T-helper 2 cell treated with Interferon-gamma antibody and Interleukin-4, amounts not matched to agents 100 ng/mL and 5 ng/mL, for 36 hours (primary cell): ENCODE data around the gene ZFP90. TPM values are rescaled to one million over a fixed set of nuclear protein-coding genes. Genes with fewer than 3 reads are reported as not detected.
"Not testable (repeated sequence)": the region's sequence is repeated elsewhere in the genome, so short reads cannot be mapped to it uniquely, and the experiment has no call there.

Experiments
- intact Hi-C: fragments of 100-400 bp; cut with micrococcal nuclease; formaldehyde crosslinking; loops from one replicate; pipeline ENCODE4 v1.15.1; 2023
- total RNA-seq: library from RNA; stranded (reverse); gene quantifications from 2 replicates; pipeline ENCODE4 v1.2.3, GENCODE V29; 2022

Gene ZFP90
- total RNA-seq, result 27.2 and 27.9 TPM in 2 replicates

- intact Hi-C loops, result loop anchor here (1.0 to 10.0 kb wide), 2 partner anchors 9 to 226 kb away; no protein-coding TSS in a partner anchor
Measured at GRCh38 chr16:68538880-68539701, at the start of gene ZFP90. TSS of gene ZFP90 (plus strand) at chr16:68539291. CDS start at chr16:68539793, 502 bp downstream.

- intact Hi-C loops, result no loop called here
Measured at GRCh38 chr16:68490358-68490757, 48.7 kb upstream of the ZFP90 start.

- intact Hi-C loops, result no loop called here
Measured at GRCh38 chr16:68490829-68491575, 48.1 kb upstream of the ZFP90 start.

GRCh38 chr16:68491576-68491950 is 47.5 kb upstream of the ZFP90 start:
- intact Hi-C loops, result no loop called here

GRCh38 chr16:68492151-68492542 is 46.9 kb upstream of the ZFP90 start:
- intact Hi-C loops, result no loop called here

- intact Hi-C loops, result no loop called here
Measured at GRCh38 chr16:68492543-68493411, 46.3 kb upstream of the ZFP90 start.

GRCh38 chr16:68493412-68494070 is 45.5 kb upstream of the ZFP90 start:
- intact Hi-C loops, result no loop called here

GRCh38 chr16:68494261-68494660 is 44.8 kb upstream of the ZFP90 start:
- intact Hi-C loops, result not testable (repeated sequence)

- intact Hi-C loops, result no loop called here
Measured at GRCh38 chr16:68496689-68497088, 42.4 kb upstream of the ZFP90 start.

GRCh38 chr16:68499006-68499405 is 40.1 kb upstream of the ZFP90 start:
- intact Hi-C loops, result no loop called here

- intact Hi-C loops, result no loop called here
Measured at GRCh38 chr16:68503334-68503733, 35.8 kb upstream of the ZFP90 start.

- intact Hi-C loops, result no loop called here
Measured at GRCh38 chr16:68504066-68504465, 35.0 kb upstream of the ZFP90 start.

GRCh38 chr16:68506331-68507053 is 32.6 kb upstream of the ZFP90 start:
- intact Hi-C loops, result no loop called here

- intact Hi-C loops, result no loop called here
Measured at GRCh38 chr16:68508013-68508412, 31.1 kb upstream of the ZFP90 start.

GRCh38 chr16:68508641-68509240 is 30.4 kb upstream of the ZFP90 start:
- intact Hi-C loops, result no loop called here

- intact Hi-C loops, result no loop called here
Measured at GRCh38 chr16:68509381-68509780, 29.7 kb upstream of the ZFP90 start.

- intact Hi-C loops, result loop anchor here (1.0 to 10.0 kb wide), 3 partner anchors 65 to 246 kb away; partner anchors contain the start of gene SLC7A6
Measured at GRCh38 chr16:68510775-68511174, 28.3 kb upstream of the ZFP90 start.

GRCh38 chr16:68512183-68512582 is 26.9 kb upstream of the ZFP90 start:
- intact Hi-C loops, result loop anchor here (10.0 kb wide), 1 partner anchor 247 kb away; the partner anchor contains the start of gene SLC7A6

GRCh38 chr16:68512742-68513141 is 26.3 kb upstream of the ZFP90 start:
- intact Hi-C loops, result loop anchor here (10.0 kb wide), 1 partner anchor 248 kb away; the partner anchor contains the start of gene SLC7A6

- intact Hi-C loops, result loop anchor here (10.0 kb wide), 1 partner anchor 250 kb away; the partner anchor contains the start of gene SLC7A6
Measured at GRCh38 chr16:68514511-68514910, 24.6 kb upstream of the ZFP90 start.
